GM12878 (cell line): ENCODE results near the gene MAMDC2. TPM values are rescaled to one million over a fixed set of nuclear protein-coding genes. Genes with fewer than 3 reads are reported as not detected.

Experiments used
- ATAC-seq: fragments of 200-7000 bp; cut with Tn5 transposase; 3 replicates; pipeline ENCODE4 v1.9.1; 2020; ENCODE audit warnings: mild to moderate bottlenecking, moderate library complexity
- BruUV-seq: library from RNA; stranded (reverse); fragments of 400-500 nt; replicated peaks from 2 replicates; lab custom pipeline; 2021; lab: Mats Ljungman, UMichigan
- CTCF ChIA-PET: fragments of 300-600 bp; sonication (Branson Sonifier 250); formaldehyde crosslinking; extraction: SDS; loops from one replicate; lab custom pipeline; 2021; ENCODE audit warnings: inconsistent platforms; lab: Yijun Ruan, JAX
- POLR2A ChIA-PET: fragments of 350-600 bp; formaldehyde crosslinking; extraction: SDS; loops from one replicate; lab custom pipeline; 2021; ENCODE audit warnings: inconsistent platforms; lab: Charles Lee
- RAD21 ChIA-PET: fragments of 300-600 bp; sonication (Branson Sonifier 250); formaldehyde crosslinking; loops from one replicate; lab custom pipeline; 2023; ENCODE audit warnings: antibody characterized with exemption; ENCODE audit not compliant: unreplicated experiment; lab: Charles Lee
- SMC1A ChIA-PET: fragments of 300-600 bp; sonication (Branson Sonifier 250); formaldehyde crosslinking; loops from one replicate; lab custom pipeline; 2023; ENCODE audit not compliant: unreplicated experiment, uncharacterized antibody; lab: Charles Lee
- DNase-seq: peaks from one replicate; pipeline ENCODE4 v3.0.0-alpha.2; 2011; ENCODE audit warnings: low read depth, low spot score
- FAIRE-seq: peaks from 3 replicates; lab custom pipeline; 2011; peaks lifted over from hg19 to GRCh38; lab: Jason Lieb, UNC
- H2AFZ ChIP-seq: 2 replicates; pipeline ENCODE4 v1.6.0; 2011; ENCODE audit warnings: low read depth, low read length, control low read depth; ENCODE audit not compliant: control insufficient read depth
- H3K27ac ChIP-seq: 2 replicates; pipeline ENCODE4 v1.5.1; 2011; ENCODE audit warnings: control low read depth; ENCODE audit not compliant: control insufficient read depth, insufficient read depth
- H3K27me3 ChIP-seq, 2 experiments: replicated peaks in 1 of 2; 2 replicates each; pipeline versions ENCODE4 v1.6.0 to v1.6.1; 2011; ENCODE audit warnings: low read length in 1 of 2; ENCODE audit not compliant: control insufficient read depth in 2 of 2, insufficient read depth in 2 of 2
- H3K36me3 ChIP-seq, 2 experiments: 2 replicates each; pipeline ENCODE4 v1.5.1; 2011; ENCODE audit warnings: low read length in 1 of 2; ENCODE audit not compliant: control insufficient read depth in 2 of 2, insufficient read depth in 2 of 2
- H3K4me1 ChIP-seq: 2 replicates; pipeline ENCODE4 v1.6.1; 2011; ENCODE audit warnings: mild to moderate bottlenecking, low read length, moderate library complexity, mixed read lengths; ENCODE audit not compliant: control insufficient read depth, insufficient read depth
- H3K4me2 ChIP-seq: 2 replicates; pipeline ENCODE4 v1.6.0; 2011; ENCODE audit warnings: control low read depth; ENCODE audit not compliant: control insufficient read depth, insufficient read depth
- H3K4me3 ChIP-seq: fragments of 200-600 bp; sonication (generic); 2 replicates; pipeline ENCODE4 v1.5.1; 2016
- H3K79me2 ChIP-seq: 2 replicates; pipeline ENCODE4 v1.6.0; 2011; ENCODE audit warnings: low read length; ENCODE audit not compliant: control insufficient read depth, insufficient read depth
- H3K9ac ChIP-seq: 2 replicates; pipeline ENCODE4 v1.8.0; 2011; ENCODE audit warnings: low read length, control low read depth, mixed read lengths; ENCODE audit not compliant: control insufficient read depth, insufficient read depth
- H3K9me3 ChIP-seq: replicated peaks from 3 replicates; pipeline ENCODE4 v1.5.1; 2011; ENCODE audit warnings: mild to moderate bottlenecking, low read length; ENCODE audit not compliant: control insufficient read depth, insufficient read depth
- H4K20me1 ChIP-seq: 2 replicates; pipeline ENCODE4 v1.6.0; 2011; ENCODE audit not compliant: control insufficient read depth, insufficient read depth
- GATAD2B ChIP-seq: fragments of 450-650 bp; conservative IDR thresholded peaks from 2 replicates; pipeline ENCODE4 v1.6.1; 2017; ENCODE audit warnings: low read depth, mild to moderate bottlenecking, moderate library complexity
- MEF2A ChIP-seq: IDR thresholded peaks from 2 replicates; pipeline ENCODE4 v1.6.1; 2011; ENCODE audit warnings: low read depth, mild to moderate bottlenecking, low read length, moderate library complexity; ENCODE audit not compliant: insufficient read depth
- POU2F2 ChIP-seq: IDR thresholded peaks from 3 replicates; pipeline ENCODE4 v1.6.1; 2011; ENCODE audit warnings: low read depth, mild to moderate bottlenecking, low read length, borderline replicate concordance
- RAD51 ChIP-seq: fragments of 450-650 bp; IDR thresholded peaks from 2 replicates; pipeline ENCODE4 v1.6.1; 2016; ENCODE audit warnings: moderate library complexity, mild to moderate bottlenecking, inconsistent platforms
- SMAD5 ChIP-seq: IDR thresholded peaks from 2 replicates; pipeline ENCODE4 v1.6.1; 2016; ENCODE audit warnings: antibody characterized with exemption, low read depth
- YY1 ChIP-seq: IDR thresholded peaks from 2 replicates; pipeline ENCODE4 v1.6.1; 2011; ENCODE audit warnings: low read depth, mild to moderate bottlenecking, low read length
- WGBS: methylation state at CpG from one replicate; pipeline ENCODE4 v1.1.6; 2016; ENCODE audit warnings: low lambda C conversion rate; ENCODE audit not compliant: insufficient replicate concordance, insufficient coverage; ENCODE audit errors: missing lambda C conversion rate; 5-methylcytosine and 5-hydroxymethylcytosine counted together
- in situ Hi-C: fragments of 300-500 bp; cut with MboI; formaldehyde crosslinking; loops from 9 replicates; pipeline ENCODE4 v1.14.3; 2018; ENCODE audit warnings: mixed read lengths
- intact Hi-C: fragments of 100-400 bp; cut with micrococcal nuclease; formaldehyde crosslinking; loops from one replicate; pipeline ENCODE4 v1.14.2; 2022; ENCODE audit not compliant: unreplicated experiment
- polyA plus RNA-seq, 11 experiments: library from polyadenylated mRNA; depleted of rRNA in 4 of 11; unstranded in 6 of 11; stranded (reverse) in 5 of 11; fragments of >200 nt; fragmentation: Nextera tagmentation in 4 of 11; fragmentation: Illumina TruSeq in 1 of 11; extraction: Ambion mirVana in 4 of 11; extraction: Trizol in 1 of 11; gene quantifications; 1 replicate in 1 of 11; 2 replicates in 10 of 11; pipeline versions ENCODE4 v1.2.1 to v1.2.3, GENCODE V29; 2011 to 2016; ENCODE audit warnings: inconsistent platforms in 2 of 11, missing spikeins in 2 of 11, low read depth in 1 of 11
- total RNA-seq, 4 experiments: library from RNA; depleted of rRNA in 3 of 4; stranded (reverse); fragments of >200 nt in 3 of 4; fragmentation: Illumina TruSeq in 1 of 4; extraction: Trizol in 1 of 4; gene quantifications; 2 replicates each; pipeline versions ENCODE4 v1.2.1 to v1.2.3, GENCODE V29; 2013 to 2021
- TF ChIP-seq, protein P1 (sequence below): IDR thresholded peaks from 2 replicates; pipeline ENCODE4 v1.6.1; 2012; ENCODE audit warnings: low read length, inconsistent platforms

The MAMDC2 gene
- total and polyA plus RNA-seq, 10 of the 15 experiments (the other 5 are each of a cell fraction or from before 2014, with no cell fraction given): 0.01 to 0.09 TPM; not detected in 8

- WGBS: 97% methylated on average over 4 of the region's 4 CpGs
- peak overlapping the region; percentile 85 for H3K4me3 ChIP-seq
- no peak for TF ChIP-seq GATAD2B
- TF ChIP-seq YY1: no peak
- TF ChIP-seq, protein P1, sequence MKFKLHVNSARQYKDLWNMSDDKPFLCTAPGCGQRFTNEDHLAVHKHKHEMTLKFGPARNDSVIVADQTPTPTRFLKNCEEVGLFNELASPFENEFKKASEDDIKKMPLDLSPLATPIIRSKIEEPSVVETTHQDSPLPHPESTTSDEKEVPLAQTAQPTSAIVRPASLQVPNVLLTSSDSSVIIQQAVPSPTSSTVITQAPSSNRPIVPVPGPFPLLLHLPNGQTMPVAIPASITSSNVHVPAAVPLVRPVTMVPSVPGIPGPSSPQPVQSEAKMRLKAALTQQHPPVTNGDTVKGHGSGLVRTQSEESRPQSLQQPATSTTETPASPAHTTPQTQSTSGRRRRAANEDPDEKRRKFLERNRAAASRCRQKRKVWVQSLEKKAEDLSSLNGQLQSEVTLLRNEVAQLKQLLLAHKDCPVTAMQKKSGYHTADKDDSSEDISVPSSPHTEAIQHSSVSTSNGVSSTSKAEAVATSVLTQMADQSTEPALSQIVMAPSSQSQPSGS: no peak
- TF ChIP-seq POU2F2: no peak
- no peak for TF ChIP-seq SMAD5
- TF ChIP-seq RAD51: no peak
- no peak for TF ChIP-seq MEF2A
- H3K36me3 ChIP-seq: peaks cover 0 to 18% of the 10 kb centered on the region in 2 experiments; a peak in 1 of 4 replicates
- SMC1A ChIA-PET: interaction anchor here (0.7 to 1.6 kb wide), 7 partner anchors 11 to 158 kb away, joined by 3 to 4 read pairs (median 3); no protein-coding TSS in a partner anchor
- no peaks in the 10 kb centered on the region for H4K20me1 ChIP-seq
- FAIRE-seq (no peak), ATAC-seq (no peak), DNase-seq (no peak)
- RAD21 ChIA-PET: interaction anchor here (0.9 kb wide), 1 partner anchor 341 kb away, joined by 3 read pairs; no protein-coding TSS in a partner anchor
- H3K9me3 ChIP-seq: no peaks in the 10 kb centered on the region; the same call in 2 of the 3 replicates
- peak overlapping the region; percentile 23 for H3K4me2 ChIP-seq
- intact Hi-C loops: loop anchor here (5.0 kb wide), 3 partner anchors 36 to 504 kb away; partner anchors contain the start of gene KLF9
- H3K27ac ChIP-seq: peak overlapping the region; percentile 43
- H2AFZ ChIP-seq: no peak overlapping the region
- no peak overlapping the region for H3K9ac ChIP-seq
- CTCF ChIA-PET: interaction anchor here (1.0 to 1.2 kb wide), 2 partner anchors 79 to 341 kb away, joined by 3 to 4 read pairs; no protein-coding TSS in a partner anchor
- POLR2A ChIA-PET: interaction anchor here (1.1 to 1.4 kb wide), 2 partner anchors 146 to 153 kb away, joined by 3 to 4 read pairs; partner anchors contain the start of gene KLF9
- H3K4me1 ChIP-seq: peaks cover 14% of the 10 kb centered on the region
- H3K79me2 ChIP-seq: peaks cover 56% of the 10 kb centered on the region
- in situ Hi-C loops: loop anchor here (5.0 to 25.0 kb wide), 3 partner anchors 156 to 1651 kb away; partner anchors contain the start of genes ABHD17B, C9orf85 and PTAR1
- BruUV-seq: no TSS peak
- H3K27me3 ChIP-seq: no peaks in the 10 kb centered on the region
These were observed 217.7 kb downstream of the MAMDC2 start for GRCh38 chr9:70261131-70261870.
